Brain microvascular endothelial cell (primary cell): Measurements from ENCODE around the gene GOLPH3L.
"Not testable (repeated sequence)": the region's sequence is repeated elsewhere in the genome, so short reads cannot be mapped to it uniquely, and the experiment has no call there.

Source experiments
- DNase-seq: peaks from one replicate; pipeline ENCODE4 v3.0.0-alpha.2; 2020
- H3K27ac ChIP-seq: fragments of 250-450 bp; sonication (Bioruptor Pico); 2 replicates; pipeline ENCODE4 v1.5.1; 2020; ENCODE audit warnings: mild to moderate bottlenecking, moderate library complexity
- H3K27me3 ChIP-seq: fragments of 250-450 bp; sonication (Bioruptor Pico); replicated peaks from 2 replicates; pipeline ENCODE4 v1.5.1; 2020; ENCODE audit warnings: mild to moderate bottlenecking
- H3K36me3 ChIP-seq: fragments of 250-450 bp; sonication (Bioruptor Pico); replicated peaks from 2 replicates; pipeline ENCODE4 v1.5.1; 2020; ENCODE audit warnings: mild to moderate bottlenecking
- H3K4me3 ChIP-seq: 2 replicates; pipeline ENCODE4 v1.5.1; 2011; ENCODE audit warnings: low read depth, mild to moderate bottlenecking, control low read depth, low read length, moderate library complexity
- CTCF ChIP-seq: IDR thresholded peaks from 2 replicates; pipeline ENCODE4 v1.5.1; 2011; ENCODE audit warnings: low read depth, mild to moderate bottlenecking, moderate library complexity, low read length, control low read depth, inconsistent platforms; ENCODE audit errors: missing control alignments
- in situ Hi-C: cut with HindIII; loops from 2 replicates; pipeline ENCODE4 v1.10.0; 2017; ENCODE audit warnings: low sequenced_read_pairs, low pct_ligation_motif_present

GOLPH3L gene

GRCh38 chr1:150678988-150679387 is 18.0 kb downstream of the GOLPH3L start:
- TF ChIP-seq CTCF, result no peak
- in situ Hi-C loops, result no loop called here

GRCh38 chr1:150674881-150675280 is 22.1 kb downstream of the GOLPH3L start:
- in situ Hi-C loops, result no loop called here
- no peaks in the 10 kb centered on the region for H3K27me3 ChIP-seq
- no peaks in the 10 kb centered on the region for H3K36me3 ChIP-seq
- no peak overlapping the region for H3K4me3 ChIP-seq
- TF ChIP-seq CTCF, result no peak
- no peak overlapping the region for H3K27ac ChIP-seq
- DNase-seq, result no peak

More at GRCh38 chr1:150678988-150679387, 18.0 kb downstream of the GOLPH3L start:
- no peak overlapping the region for H3K4me3 ChIP-seq
- H3K27ac ChIP-seq, result no peak overlapping the region
- no peak for DNase-seq
- no peaks in the 10 kb centered on the region for H3K27me3 ChIP-seq
- H3K36me3 ChIP-seq, result no peaks in the 10 kb centered on the region

- Histone ChIP-seq H3K4me3 (no peak overlapping the region), H3K36me3 (peaks cover 11% of the 10 kb centered on the region), H3K27me3 (no peaks in the 10 kb centered on the region), H3K27ac (no peak overlapping the region)
- no peak for DNase-seq
- in situ Hi-C loops, result no loop called here
- TF ChIP-seq CTCF, result no peak
These were observed 33.6 kb downstream of the GOLPH3L start for GRCh38 chr1:150663321-150663720.

- Histone ChIP-seq H3K27ac (no peak overlapping the region), H3K36me3 (peaks cover 10% of the 10 kb centered on the region), H3K27me3 (no peaks in the 10 kb centered on the region), H3K4me3 (no peak overlapping the region)
- no peak for DNase-seq
- TF ChIP-seq CTCF, result no peak
- in situ Hi-C loops, result no loop called here
These were observed 34.1 kb downstream of the GOLPH3L start for GRCh38 chr1:150662811-150663210.

GRCh38 chr1:150661156-150661555 is 35.8 kb downstream of the GOLPH3L start:
- Histone ChIP-seq H3K27ac (no peak overlapping the region), H3K36me3 (peaks cover 10% of the 10 kb centered on the region), H3K4me3 (no peak overlapping the region), H3K27me3 (no peaks in the 10 kb centered on the region)
- TF ChIP-seq CTCF, result no peak
- in situ Hi-C loops, result no loop called here
- DNase-seq, result no peak

- Histone ChIP-seq H3K27me3 (no peaks in the 10 kb centered on the region), H3K36me3 (peaks cover 10% of the 10 kb centered on the region), H3K4me3 (no peak overlapping the region), H3K27ac (no peak overlapping the region)
- DNase-seq, result no peak
- in situ Hi-C loops, result no loop called here
- no peak for TF ChIP-seq CTCF
These were observed 36.4 kb downstream of the GOLPH3L start for GRCh38 chr1:150660584-150660983.

GRCh38 chr1:150657064-150657463 is 39.9 kb downstream of the GOLPH3L start:
- H3K4me3 ChIP-seq, DNase-seq, H3K36me3 ChIP-seq, H3K27ac ChIP-seq, H3K27me3 ChIP-seq, in situ Hi-C loops: not testable (repeated sequence)

GRCh38 chr1:150654635-150655034 is 42.3 kb downstream of the GOLPH3L start:
- H3K36me3 ChIP-seq, DNase-seq, H3K27ac ChIP-seq, H3K27me3 ChIP-seq, H3K4me3 ChIP-seq, in situ Hi-C loops: not testable (repeated sequence)
